ENCODE data around the gene FBN3. TPM values are rescaled to one million over a fixed set of nuclear protein-coding genes. Genes with fewer than 3 reads are reported as not detected.

FBN3 gene
- total RNA-seq, 4 donors from 2014 or later, result 0.05 to 0.17 TPM; not detected in 2

- Histone ChIP-seq H3K27ac (no peak overlapping the region), H3K36me3 (no peaks in the 10 kb centered on the region), H3K27me3 (no peaks in the 10 kb centered on the region), H3K4me3 (no peak overlapping the region), H3K9me3 (no peaks in the 10 kb centered on the region), H3K4me1 (no peaks in the 10 kb centered on the region)
- TF ChIP-seq EP300 (IDR thresholded peaks at IDR 0.05), result no peak
- no peak for TF ChIP-seq POLR2A (IDR thresholded peaks at IDR 0.05)
- TF ChIP-seq POLR2AphosphoS5 (IDR thresholded peaks at IDR 0.05), result no peak
- no peak for TF ChIP-seq CTCF (IDR thresholded peaks at IDR 0.05)
- no peak for DNase-seq (ENCODE audit: low spot score in 2 of 2)
- WGBS, result 94% methylated on average over 8 of the region's 8 CpGs
These were observed 128.0 kb downstream of the FBN3 start for GRCh38 chr19:8021374-8021773.

- Histone ChIP-seq H3K4me1 (no peaks in the 10 kb centered on the region), H3K27me3 (no peaks in the 10 kb centered on the region), H3K9me3 (no peaks in the 10 kb centered on the region), H3K36me3 (no peaks in the 10 kb centered on the region), H3K4me3 (no peak overlapping the region), H3K27ac (no peak overlapping the region)
- DNase-seq (ENCODE audit: low spot score in 2 of 2), result no peak
- WGBS, result 78% methylated on average over 9 of the region's 9 CpGs
- TF ChIP-seq POLR2A (IDR thresholded peaks at IDR 0.05) (no peak), CTCF (IDR thresholded peaks at IDR 0.05) (no peak), EP300 (IDR thresholded peaks at IDR 0.05) (no peak), POLR2AphosphoS5 (IDR thresholded peaks at IDR 0.05) (no peak)
These were observed 128.7 kb downstream of the FBN3 start for GRCh38 chr19:8020681-8021080.

GRCh38 chr19:8017808-8018207 lies 131.6 kb downstream of the FBN3 start:
- Histone ChIP-seq H3K36me3 (no peaks in the 10 kb centered on the region), H3K27me3 (no peaks in the 10 kb centered on the region), H3K4me1 (no peaks in the 10 kb centered on the region), H3K4me3 (no peak overlapping the region), H3K27ac (no peak overlapping the region), H3K9me3 (no peaks in the 10 kb centered on the region)
- 75% methylated on average over 11 of the region's 14 CpGs for whole genome bisulfite sequencing
- DNase-seq (ENCODE audit: low spot score in 2 of 2), result no peak
- TF ChIP-seq POLR2A (IDR thresholded peaks at IDR 0.05) (no peak), EP300 (IDR thresholded peaks at IDR 0.05) (no peak), POLR2AphosphoS5 (IDR thresholded peaks at IDR 0.05) (no peak), CTCF (IDR thresholded peaks at IDR 0.05) (no peak)

Other genes starting within 250 kb of the FBN3 start
- gene MAP2K7, start 245.7 kb downstream of the FBN3 start, total RNA-seq, result 10 to 100 TPM; 25.1 to 52.4 (median 29.3) TPM
- not detected for gene TGFBR3L, start 234.8 kb downstream of the FBN3 start, total RNA-seq
- gene SNAPC2, start 229.3 kb downstream of the FBN3 start, total RNA-seq, result 10 to 100 TPM; 11.1 to 22.3 (median 19.6) TPM
- 1 to 10 TPM; 1.2 to 3.6 (median 2.6) TPM for gene CTXN1, start 223.5 kb downstream of the FBN3 start, total RNA-seq
- 10 to 100 TPM; 34.6 to 85.1 (median 54.5) TPM for gene TIMM44, start 205.9 kb downstream of the FBN3 start, total RNA-seq
- gene ELAVL1, start 144.0 kb downstream of the FBN3 start, total RNA-seq, result 10 to 100 TPM; 32.4 to 38.2 (median 37.2) TPM
- not detected for gene CCL25, start 96.8 kb downstream of the FBN3 start, total RNA-seq
- gene CERS4, start 59.8 kb upstream of the FBN3 start, total RNA-seq, result 100 to 1,000 TPM in 3 of 4 donors, 10 to 100 TPM in 1; 84.6 to 132 (median 118) TPM
- gene CD320, start 158.8 kb upstream of the FBN3 start, total RNA-seq, result 10 to 100 TPM; 11.8 to 41.0 (median 22.3) TPM
- 10 to 100 TPM; 23.3 to 38.7 (median 25.2) TPM for gene NDUFA7, start 171.8 kb upstream of the FBN3 start, total RNA-seq
- gene RPS28, start 171.9 kb upstream of the FBN3 start, total RNA-seq, result 1,000 to 10,000 TPM in 1 of 4 donors, 100 to 1,000 TPM in 3; 464 to 1,363 (median 834) TPM
- gene KANK3, start 193.7 kb upstream of the FBN3 start, total RNA-seq, result 1 to 10 TPM in 3 of 4 donors, under 1 TPM in 1; 0.83 to 7.9 (median 4.3) TPM
- gene ANGPTL4, start 214.6 kb upstream of the FBN3 start, total RNA-seq, result 10 to 100 TPM; 15.3 to 56.4 (median 19.1) TPM
- gene RAB11B, start 240.8 kb upstream of the FBN3 start, total RNA-seq, result 100 to 1,000 TPM in 1 of 4 donors, 10 to 100 TPM in 3; 44.8 to 104 (median 57.8) TPM